Nephron progenitor cell (in vitro differentiated cells): Measurements from ENCODE around the gene CCBE1.
A peak's percentile ranks its signal among the peaks of the same experiment; 100 is the strongest.

Experiments used
- DNase-seq: peaks from one replicate; pipeline ENCODE4 v3.0.0; 2021
- H3K27ac Mint-ChIP-seq: 2 replicates; pipeline ENCODE4 v1.8.0; 2021; ENCODE audit warnings: mild to moderate bottlenecking, moderate library complexity, mixed read lengths
- H3K27me3 Mint-ChIP-seq: 2 replicates; pipeline ENCODE4 v1.8.0; 2021; ENCODE audit warnings: mild to moderate bottlenecking, low read depth, mixed read lengths; ENCODE audit not compliant: poor library complexity
- H3K36me3 Mint-ChIP-seq: 2 replicates; pipeline ENCODE4 v1.8.0; 2021; ENCODE audit warnings: low read depth, mixed read lengths
- H3K4me1 Mint-ChIP-seq: 2 replicates; pipeline ENCODE4 v1.8.0; 2021; ENCODE audit warnings: mixed read lengths
- H3K4me3 Mint-ChIP-seq: 2 replicates; pipeline ENCODE4 v1.8.0; 2021; ENCODE audit warnings: mild to moderate bottlenecking, moderate library complexity, mixed read lengths
- H3K9me3 Mint-ChIP-seq: 2 replicates; pipeline ENCODE4 v1.8.0; 2021; ENCODE audit warnings: mild to moderate bottlenecking, moderate library complexity, mixed read lengths
- CTCF ChIP-seq: fragments of 200-600 bp; sonication (generic); IDR thresholded peaks from 2 replicates; pipeline ENCODE4 v1.5.0; 2021; ENCODE audit warnings: antibody characterized with exemption

CCBE1 gene

GRCh38 chr18:59593291-59593717, 103.9 kb downstream of the CCBE1 start:
- no peaks in the 10 kb centered on the region for H3K36me3 Mint-ChIP-seq
- no peak for TF ChIP-seq CTCF
- peaks cover 3% of the 10 kb centered on the region for H3K27me3 Mint-ChIP-seq
- H3K27ac Mint-ChIP-seq = no peak overlapping the region
- H3K4me1 Mint-ChIP-seq = peaks cover 5% of the 10 kb centered on the region
- H3K9me3 Mint-ChIP-seq = no peaks in the 10 kb centered on the region
- no peak for DNase-seq
- no peak overlapping the region for H3K4me3 Mint-ChIP-seq

- TF ChIP-seq CTCF = no peak
- H3K27me3 Mint-ChIP-seq = no peaks in the 10 kb centered on the region
- no peak for DNase-seq
- H3K36me3 Mint-ChIP-seq = no peaks in the 10 kb centered on the region
- no peaks in the 10 kb centered on the region for H3K9me3 Mint-ChIP-seq
- H3K27ac Mint-ChIP-seq = no peak overlapping the region
- H3K4me1 Mint-ChIP-seq = peaks cover 5% of the 10 kb centered on the region
- no peak overlapping the region for H3K4me3 Mint-ChIP-seq
Measured at GRCh38 chr18:59592624-59593023, 104.6 kb downstream of the CCBE1 start.

DNA sequence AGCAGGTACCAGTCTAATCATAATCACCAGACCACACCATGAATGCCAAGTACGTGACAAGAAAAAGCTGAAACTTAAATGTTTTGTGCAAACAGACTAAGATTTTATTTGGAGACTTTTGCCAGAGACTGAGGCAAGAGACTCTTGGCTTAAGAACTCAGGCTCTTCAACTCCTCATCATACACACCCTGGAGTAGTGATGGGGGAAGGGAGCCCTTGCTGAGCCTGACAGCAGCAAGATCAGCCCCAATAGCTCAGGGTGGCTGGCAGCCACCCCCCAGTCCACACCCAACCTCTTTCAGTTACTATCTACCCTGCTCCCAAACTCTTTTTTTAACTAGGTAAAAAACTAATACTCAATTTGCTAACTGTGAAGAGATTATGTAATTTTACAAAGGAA, 114.8 kb downstream of the CCBE1 start:
- no peak for DNase-seq
- Mint-ChIP-seq H3K9me3 (peaks cover 4% of the 10 kb centered on the region), H3K4me1 (peaks cover 2% of the 10 kb centered on the region), H3K27me3 (peaks cover 13% of the 10 kb centered on the region), H3K27ac (no peak overlapping the region), H3K4me3 (no peak overlapping the region), H3K36me3 (no peaks in the 10 kb centered on the region)
- TF ChIP-seq CTCF = no peak

GRCh38 chr18:59579509-59579908, 117.7 kb downstream of the CCBE1 start:
- H3K36me3 Mint-ChIP-seq = no peaks in the 10 kb centered on the region
- no peak for TF ChIP-seq CTCF
- H3K27me3 Mint-ChIP-seq = peaks cover 4% of the 10 kb centered on the region
- H3K4me3 Mint-ChIP-seq = no peak overlapping the region
- H3K4me1 Mint-ChIP-seq = peaks cover 13% of the 10 kb centered on the region
- no peak overlapping the region for H3K27ac Mint-ChIP-seq
- H3K9me3 Mint-ChIP-seq = no peaks in the 10 kb centered on the region
- DNase-seq = no peak

GRCh38 chr18:59577386-59577655, 119.9 kb downstream of the CCBE1 start:
- Mint-ChIP-seq H3K27me3 (no peaks in the 10 kb centered on the region), H3K9me3 (no peaks in the 10 kb centered on the region), H3K4me3 (no peak overlapping the region), H3K4me1 (peaks cover 13% of the 10 kb centered on the region), H3K27ac (no peak overlapping the region), H3K36me3 (no peaks in the 10 kb centered on the region)
- no peak for DNase-seq
- no peak for TF ChIP-seq CTCF

DNA sequence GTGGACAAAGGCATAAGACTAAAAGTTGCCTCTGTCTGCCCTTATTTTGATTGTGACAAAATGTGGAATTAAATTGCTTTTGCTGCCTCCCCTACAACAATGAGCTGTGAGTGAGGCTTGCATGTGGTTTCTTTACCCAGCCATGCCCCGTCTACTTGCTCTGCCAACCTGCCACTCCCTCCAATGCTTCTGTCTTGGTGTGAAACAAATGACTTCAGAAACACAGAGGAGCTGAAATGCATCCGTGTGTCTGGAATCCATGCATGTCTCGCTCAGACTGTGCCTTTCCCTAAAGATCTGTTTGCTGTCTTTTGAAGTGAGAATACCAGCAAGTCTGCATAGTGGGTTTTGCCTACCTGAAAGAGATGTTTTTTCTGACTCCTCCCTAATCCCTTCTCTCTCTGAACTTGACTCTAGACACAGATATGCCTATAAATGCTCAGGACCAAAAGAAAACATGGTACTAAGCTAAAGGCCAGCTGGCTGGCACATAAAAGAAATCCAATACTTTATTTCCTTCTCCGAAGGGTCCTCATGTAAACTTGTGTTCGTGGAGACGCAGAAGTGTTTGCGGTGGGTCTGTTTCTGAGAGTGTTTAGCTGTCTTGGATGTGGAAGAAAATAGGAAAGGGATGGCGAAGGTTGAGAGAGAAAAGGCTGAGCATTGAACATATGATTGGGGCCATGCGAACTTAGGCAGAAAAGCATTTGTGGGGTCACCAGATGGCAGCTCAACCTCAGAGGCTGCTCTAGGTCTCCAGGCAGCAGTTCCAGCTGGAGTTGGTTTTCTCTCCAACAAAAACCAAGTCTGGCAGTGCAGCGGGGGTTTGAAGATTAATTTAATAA, 120.5 kb downstream of the CCBE1 start:
- no peak for TF ChIP-seq CTCF
- no peaks in the 10 kb centered on the region for H3K36me3 Mint-ChIP-seq
- DNase-seq = no peak
- no peaks in the 10 kb centered on the region for H3K9me3 Mint-ChIP-seq
- no peak overlapping the region for H3K4me3 Mint-ChIP-seq
- H3K27me3 Mint-ChIP-seq = no peaks in the 10 kb centered on the region
- H3K27ac Mint-ChIP-seq = peak overlapping the region; percentile 65
- peaks cover 13% of the 10 kb centered on the region for H3K4me1 Mint-ChIP-seq
